ENCODE measurements around the gene ZBTB17.

ZBTB17 gene

GRCh38 chr1:15946571-15947381, 29.1 kb downstream of the ZBTB17 start:
- no peak overlapping the region for H3K14ac ChIP-seq (ENCODE audit: low read length in 2 of 2)
- no peak overlapping the region for H2AFZ ChIP-seq (ENCODE audit: low read depth, low read length)
- no peak overlapping the region for H2BK120ac ChIP-seq (ENCODE audit: low read depth, low read length)
- no peak overlapping the region for H2BK15ac ChIP-seq (ENCODE audit: low read depth, poor library complexity, severe bottlenecking)
- H2BK12ac ChIP-seq (ENCODE audit: low read length in 2 of 2) = no peak overlapping the region
- no peak overlapping the region for H2BK5ac ChIP-seq (ENCODE audit: low read depth, low read length, poor library complexity, severe bottlenecking)
- H2AK5ac ChIP-seq (ENCODE audit: low read length, severe bottlenecking) = no peak overlapping the region
- no peak overlapping the region for H4K8ac ChIP-seq (ENCODE audit: low read length)
- H3K9ac ChIP-seq (ENCODE audit: low read length) = no peak overlapping the region
- H3K27me3 ChIP-seq (ENCODE audit: control insufficient read depth in 1 of 2, insufficient read depth in 1 of 2, low read length in 2 of 2) = no peaks in the 10 kb centered on the region
- WGBS = 96% methylated on average over 16 of the region's 18 CpGs
- H3K79me1 ChIP-seq (replicated peaks; ENCODE audit: low read length, poor library complexity, severe bottlenecking) = peaks cover 49% of the 10 kb centered on the region
- H3K4me3 ChIP-seq (ENCODE audit: insufficient read depth in 1 of 2, low read depth in 1 of 2, low read length in 2 of 2) = no peak overlapping the region
- no peak for DNase-seq
- H4K91ac ChIP-seq (ENCODE audit: low read length) = no peak overlapping the region
- no peak overlapping the region for H3K18ac ChIP-seq (ENCODE audit: low read depth in 1 of 2, low read length in 2 of 2)
- no peak overlapping the region for H3K27ac ChIP-seq (ENCODE audit: low read length, poor library complexity, severe bottlenecking)
- H3K4me2 ChIP-seq (ENCODE audit: low read length, poor library complexity, severe bottlenecking) = no peak overlapping the region
- H3K36me3 ChIP-seq (ENCODE audit: control insufficient read depth in 1 of 2, insufficient read depth in 2 of 2, low read depth in 1 of 2, low read length in 2 of 2) = peaks cover 63 to 72% of the 10 kb centered on the region in 2 experiments
- H3K9me3 ChIP-seq (ENCODE audit: control insufficient read depth, low read length) = no peaks in the 10 kb centered on the region
- peaks cover 45% of the 10 kb centered on the region for H3K4me1 ChIP-seq (ENCODE audit: control insufficient read depth, insufficient read depth, low read depth, low read length)
- no peak overlapping the region for H3K4ac ChIP-seq (ENCODE audit: low read depth in 1 of 2, low read length in 2 of 2)
- H3K23ac ChIP-seq (ENCODE audit: low read length in 2 of 2) = no peak overlapping the region

DNA sequence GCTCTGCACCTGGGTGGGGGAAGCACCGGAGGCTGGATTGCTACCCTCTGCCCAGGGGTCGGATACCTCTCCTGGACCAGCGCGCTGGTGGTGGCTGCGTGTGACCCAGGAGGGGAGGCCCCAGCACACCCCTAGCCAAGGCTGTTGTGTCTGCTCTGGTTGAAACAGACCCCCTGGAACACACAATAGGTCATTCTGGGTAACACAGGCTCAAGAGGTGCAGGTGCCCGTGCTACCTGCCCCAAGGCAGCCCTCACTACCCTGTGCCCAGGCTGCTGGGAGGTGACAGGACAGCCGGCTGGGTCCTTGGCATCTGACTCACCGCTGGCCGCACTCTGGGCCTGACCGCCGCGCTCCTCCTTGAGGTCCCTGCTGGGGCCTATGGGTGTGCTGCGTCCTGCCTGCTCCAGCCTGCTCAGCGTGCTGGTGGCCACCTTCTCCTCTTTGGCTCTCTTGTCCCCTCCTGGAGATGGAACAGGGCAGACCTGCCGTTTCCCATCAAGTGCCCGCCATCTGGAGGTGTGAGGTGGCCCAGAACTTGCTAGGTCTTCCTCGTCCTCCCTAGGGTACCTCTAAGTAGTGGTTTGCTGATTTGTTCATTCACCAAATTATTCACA, 30.0 kb downstream of the ZBTB17 start:
- no peak for DNase-seq
- H3K4me2 ChIP-seq (ENCODE audit: low read length, poor library complexity, severe bottlenecking) = no peak overlapping the region
- H2BK120ac ChIP-seq (ENCODE audit: low read depth, low read length) = no peak overlapping the region
- peaks cover 37% of the 10 kb centered on the region for H3K4me1 ChIP-seq (ENCODE audit: control insufficient read depth, insufficient read depth, low read depth, low read length)
- H3K27me3 ChIP-seq (ENCODE audit: control insufficient read depth in 1 of 2, insufficient read depth in 1 of 2, low read length in 2 of 2) = no peaks in the 10 kb centered on the region
- H3K14ac ChIP-seq (ENCODE audit: low read length in 2 of 2) = no peak overlapping the region
- no peaks in the 10 kb centered on the region for H3K9me3 ChIP-seq (ENCODE audit: control insufficient read depth, low read length)
- no peak overlapping the region for H2AK5ac ChIP-seq (ENCODE audit: low read length, severe bottlenecking)
- no peak overlapping the region for H3K18ac ChIP-seq (ENCODE audit: low read depth in 1 of 2, low read length in 2 of 2)
- H4K91ac ChIP-seq (ENCODE audit: low read length) = no peak overlapping the region
- peak overlapping the region in 1 of 2 experiments; percentile 11 for H2BK12ac ChIP-seq (ENCODE audit: low read length in 2 of 2)
- no peak overlapping the region for H2BK5ac ChIP-seq (ENCODE audit: low read depth, low read length, poor library complexity, severe bottlenecking)
- no peak overlapping the region for H3K23ac ChIP-seq (ENCODE audit: low read length in 2 of 2)
- H3K4ac ChIP-seq (ENCODE audit: low read depth in 1 of 2, low read length in 2 of 2) = no peak overlapping the region
- peaks cover 71 to 80% of the 10 kb centered on the region in 2 experiments for H3K36me3 ChIP-seq (ENCODE audit: control insufficient read depth in 1 of 2, insufficient read depth in 2 of 2, low read depth in 1 of 2, low read length in 2 of 2)
- no peak overlapping the region for H4K8ac ChIP-seq (ENCODE audit: low read length)
- no peak overlapping the region for H3K9ac ChIP-seq (ENCODE audit: low read length)
- H3K4me3 ChIP-seq (ENCODE audit: insufficient read depth in 1 of 2, low read depth in 1 of 2, low read length in 2 of 2) = no peak overlapping the region
- H2AFZ ChIP-seq (ENCODE audit: low read depth, low read length) = no peak overlapping the region
- peaks cover 54% of the 10 kb centered on the region for H3K79me1 ChIP-seq (replicated peaks; ENCODE audit: low read length, poor library complexity, severe bottlenecking)
- WGBS = over 99% methylated on average over 17 of the region's 17 CpGs
- H3K27ac ChIP-seq (ENCODE audit: low read length, poor library complexity, severe bottlenecking) = no peak overlapping the region
- no peak overlapping the region for H2BK15ac ChIP-seq (ENCODE audit: low read depth, poor library complexity, severe bottlenecking)

- no peak overlapping the region for H4K91ac ChIP-seq (ENCODE audit: low read length)
- no peaks in the 10 kb centered on the region for H3K27me3 ChIP-seq (ENCODE audit: control insufficient read depth in 1 of 2, insufficient read depth in 1 of 2, low read length in 2 of 2)
- H2BK15ac ChIP-seq (ENCODE audit: low read depth, poor library complexity, severe bottlenecking) = no peak overlapping the region
- H2BK12ac ChIP-seq (ENCODE audit: low read length in 2 of 2) = no peak overlapping the region
- no peak for DNase-seq
- no peak overlapping the region for H4K8ac ChIP-seq (ENCODE audit: low read length)
- H3K23ac ChIP-seq (ENCODE audit: low read length in 2 of 2) = no peak overlapping the region
- H2AFZ ChIP-seq (ENCODE audit: low read depth, low read length) = no peak overlapping the region
- peaks cover 29% of the 10 kb centered on the region for H3K4me1 ChIP-seq (ENCODE audit: control insufficient read depth, insufficient read depth, low read depth, low read length)
- H2BK120ac ChIP-seq (ENCODE audit: low read depth, low read length) = no peak overlapping the region
- no peak overlapping the region for H3K4ac ChIP-seq (ENCODE audit: low read depth in 1 of 2, low read length in 2 of 2)
- no peak overlapping the region for H3K9ac ChIP-seq (ENCODE audit: low read length)
- H3K14ac ChIP-seq (ENCODE audit: low read length in 2 of 2) = no peak overlapping the region
- no peaks in the 10 kb centered on the region for H3K9me3 ChIP-seq (ENCODE audit: control insufficient read depth, low read length)
- H2AK5ac ChIP-seq (ENCODE audit: low read length, severe bottlenecking) = no peak overlapping the region
- WGBS = 97% methylated on average over 39 of the region's 39 CpGs
- H3K27ac ChIP-seq (ENCODE audit: low read length, poor library complexity, severe bottlenecking) = no peak overlapping the region
- H3K4me2 ChIP-seq (ENCODE audit: low read length, poor library complexity, severe bottlenecking) = no peak overlapping the region
- H3K4me3 ChIP-seq (ENCODE audit: insufficient read depth in 1 of 2, low read depth in 1 of 2, low read length in 2 of 2) = no peak overlapping the region
- peaks cover 78 to 83% of the 10 kb centered on the region in 2 experiments for H3K36me3 ChIP-seq (ENCODE audit: control insufficient read depth in 1 of 2, insufficient read depth in 2 of 2, low read depth in 1 of 2, low read length in 2 of 2)
- H2BK5ac ChIP-seq (ENCODE audit: low read depth, low read length, poor library complexity, severe bottlenecking) = no peak overlapping the region
- no peak overlapping the region for H3K18ac ChIP-seq (ENCODE audit: low read depth in 1 of 2, low read length in 2 of 2)
- H3K79me1 ChIP-seq (replicated peaks; ENCODE audit: low read length, poor library complexity, severe bottlenecking) = peaks cover 55% of the 10 kb centered on the region
Measured at GRCh38 chr1:15945011-15945831, 30.7 kb downstream of the ZBTB17 start.
